NCI-H526 treated with DMSO at 0.1 percent for 48 hours (cell line): Measurements from ENCODE around the gene KCNV2.

ENCODE experiments used
- DNase-seq: peaks from one replicate; lab custom pipeline; 2025; lab: John Stamatoyannopoulos, UW

Gene KCNV2

GRCh38 chr9:2720179-2720654 lies 2.9 kb downstream of the KCNV2 start:
- DNase-seq, result no peak

DNA sequence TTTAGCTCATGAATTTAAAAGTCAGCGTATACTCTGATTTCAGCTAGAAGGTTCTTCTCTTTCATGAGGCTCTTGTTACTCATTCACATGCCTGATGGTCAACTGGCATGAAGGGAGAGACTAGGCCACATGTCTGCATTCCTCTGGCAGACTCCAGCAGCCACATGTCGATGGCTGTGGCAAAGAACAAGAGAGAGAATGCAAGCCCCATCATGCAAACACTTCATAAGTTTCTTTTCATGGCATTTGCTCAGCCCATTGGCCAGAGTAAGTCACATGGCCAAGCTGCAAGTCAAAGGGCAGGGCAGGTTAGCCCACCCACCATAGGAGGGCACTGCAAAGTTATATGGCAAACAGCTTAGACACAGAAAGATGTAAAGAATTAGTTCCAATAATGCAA lies 5.4 kb downstream of the KCNV2 start:
- no peak for DNase-seq

DNA sequence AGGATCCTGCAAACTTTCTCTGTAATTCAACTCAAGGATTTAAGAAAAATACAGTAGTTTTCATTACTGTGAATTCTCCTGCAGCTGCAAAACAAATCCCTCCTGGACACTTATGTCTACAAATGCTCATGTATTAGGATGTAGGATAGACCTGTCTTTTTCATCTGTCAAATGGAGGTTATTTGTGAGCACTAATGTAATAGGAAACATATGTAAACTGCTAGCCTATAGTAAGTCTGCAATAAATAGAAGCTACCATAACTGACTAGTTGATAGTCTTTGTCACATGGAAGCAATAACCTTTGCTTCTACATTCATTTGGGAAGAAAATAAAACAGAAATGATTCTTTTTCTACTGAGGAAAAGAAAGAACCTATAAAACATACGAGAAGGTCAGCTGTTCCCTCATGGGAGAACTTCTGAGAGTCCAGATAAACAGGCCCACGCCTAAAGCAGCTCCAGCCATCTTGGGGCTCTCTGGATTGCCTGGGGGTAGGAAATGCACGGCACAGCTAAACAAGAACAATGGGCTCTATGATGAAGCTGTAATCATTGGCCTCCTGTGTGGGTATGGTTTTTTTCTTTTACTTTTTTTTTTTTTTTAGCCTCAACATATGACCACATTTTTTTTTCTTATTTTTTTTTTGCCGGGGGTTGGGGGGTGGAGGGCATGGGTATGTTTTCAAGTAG lies 6.2 kb downstream of the KCNV2 start:
- no peak for DNase-seq

DNA sequence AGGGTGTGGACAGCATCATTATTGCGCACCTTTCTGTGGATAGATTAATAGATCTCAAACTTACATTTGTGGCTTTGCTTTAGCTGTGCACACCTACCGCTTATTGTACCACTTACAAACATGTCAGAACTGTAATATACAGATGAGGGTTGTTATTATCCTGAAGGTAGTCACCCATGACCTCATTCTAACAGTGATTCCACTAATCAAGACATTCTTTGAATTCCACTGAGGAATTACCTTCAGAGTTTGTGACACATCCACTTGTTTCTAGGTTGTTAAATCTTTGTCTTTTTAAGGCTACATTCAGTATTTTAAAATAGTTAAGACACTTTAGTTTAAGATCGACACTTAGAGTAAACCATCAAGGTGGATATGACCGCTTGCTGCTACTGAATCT lies 7.8 kb downstream of the KCNV2 start:
- no peak for DNase-seq

GRCh38 chr9:2725898-2726649 lies 8.8 kb downstream of the KCNV2 start:
- DNase-seq, result no peak

DNA sequence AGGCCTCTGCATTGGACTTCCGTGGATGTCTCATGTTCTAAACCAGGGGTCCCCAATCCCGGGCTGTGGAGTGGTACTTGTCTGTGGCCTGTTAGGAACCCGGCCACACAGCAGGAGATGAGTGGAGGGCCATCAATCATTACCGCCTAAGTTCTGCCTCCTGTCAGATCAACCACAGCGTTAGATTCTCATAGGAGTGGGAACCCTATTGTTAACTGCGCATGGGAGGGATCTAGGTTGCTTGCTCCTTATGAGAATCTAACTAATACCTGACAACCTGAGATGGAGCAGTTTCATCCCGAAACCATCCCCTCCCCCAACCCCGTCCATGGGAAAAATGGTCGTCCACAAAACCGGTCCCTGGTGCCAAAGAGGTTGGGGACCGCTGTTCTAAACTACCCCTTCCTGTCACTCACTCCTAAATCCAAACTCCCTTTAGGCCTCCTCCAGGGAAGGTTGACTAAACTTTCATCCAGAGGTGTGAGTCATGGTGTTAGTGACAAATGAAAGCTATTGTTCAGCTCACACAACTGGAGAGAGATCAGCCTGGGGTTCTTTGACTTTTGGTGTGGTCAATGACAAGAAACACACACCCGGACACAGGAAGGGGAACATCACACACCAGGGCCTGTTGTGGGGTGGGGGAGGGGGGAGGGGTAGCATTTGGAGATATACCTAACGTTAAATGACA lies 9.5 kb downstream of the KCNV2 start:
- no peak for DNase-seq

- no peak for DNase-seq
These were observed 10.1 kb downstream of the KCNV2 start for GRCh38 chr9:2727374-2727773.

GRCh38 chr9:2727966-2728613 lies 10.8 kb downstream of the KCNV2 start:
- DNase-seq, result peak; percentile 29

- no peak for DNase-seq
These were observed 11.7 kb downstream of the KCNV2 start for GRCh38 chr9:2729003-2729402.

GRCh38 chr9:2729721-2730120 lies 12.4 kb downstream of the KCNV2 start:
- DNase-seq, result no peak

DNA sequence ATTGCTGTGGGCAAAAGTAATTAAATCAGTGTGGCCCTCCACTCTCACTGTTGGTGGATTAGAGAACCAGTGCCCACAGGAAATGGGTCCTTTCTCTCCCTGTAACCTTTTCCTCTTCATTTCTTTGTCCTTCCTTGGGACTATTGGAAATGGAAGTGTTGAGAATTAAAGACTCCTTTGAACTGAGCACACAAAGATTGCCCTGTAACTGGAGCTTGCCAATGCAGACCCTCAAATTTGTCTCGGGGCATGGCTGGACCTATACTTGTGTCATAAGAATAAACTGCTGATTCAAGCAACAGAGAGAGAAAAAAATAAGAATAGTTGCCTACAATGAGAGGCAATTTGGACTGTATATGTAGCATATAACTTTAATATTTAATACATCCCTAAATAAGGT lies 13.7 kb downstream of the KCNV2 start:
- DNase-seq, result no peak

DNA sequence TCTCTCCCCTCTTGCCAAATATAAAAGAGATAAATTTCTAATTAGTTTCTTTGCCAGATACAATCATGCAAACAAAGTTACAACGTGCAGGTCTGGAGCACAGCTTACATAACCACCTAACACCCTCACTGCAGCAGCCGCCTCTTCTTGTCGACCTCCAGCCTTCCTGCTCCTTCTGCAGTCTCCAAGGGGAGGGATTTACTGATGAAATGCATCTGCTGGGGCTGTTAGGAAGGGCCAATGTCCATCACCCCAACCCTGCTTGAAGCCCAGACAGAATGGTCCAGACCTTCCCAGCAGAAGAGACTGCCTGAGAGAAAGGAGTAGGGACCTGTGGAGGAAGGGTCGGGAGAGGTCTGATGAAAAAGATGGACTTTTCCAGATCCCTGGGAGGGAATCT lies 15.2 kb downstream of the KCNV2 start:
- no peak for DNase-seq

GRCh38 chr9:2740616-2741015 lies 23.3 kb downstream of the KCNV2 start:
- DNase-seq, result no peak

DNA sequence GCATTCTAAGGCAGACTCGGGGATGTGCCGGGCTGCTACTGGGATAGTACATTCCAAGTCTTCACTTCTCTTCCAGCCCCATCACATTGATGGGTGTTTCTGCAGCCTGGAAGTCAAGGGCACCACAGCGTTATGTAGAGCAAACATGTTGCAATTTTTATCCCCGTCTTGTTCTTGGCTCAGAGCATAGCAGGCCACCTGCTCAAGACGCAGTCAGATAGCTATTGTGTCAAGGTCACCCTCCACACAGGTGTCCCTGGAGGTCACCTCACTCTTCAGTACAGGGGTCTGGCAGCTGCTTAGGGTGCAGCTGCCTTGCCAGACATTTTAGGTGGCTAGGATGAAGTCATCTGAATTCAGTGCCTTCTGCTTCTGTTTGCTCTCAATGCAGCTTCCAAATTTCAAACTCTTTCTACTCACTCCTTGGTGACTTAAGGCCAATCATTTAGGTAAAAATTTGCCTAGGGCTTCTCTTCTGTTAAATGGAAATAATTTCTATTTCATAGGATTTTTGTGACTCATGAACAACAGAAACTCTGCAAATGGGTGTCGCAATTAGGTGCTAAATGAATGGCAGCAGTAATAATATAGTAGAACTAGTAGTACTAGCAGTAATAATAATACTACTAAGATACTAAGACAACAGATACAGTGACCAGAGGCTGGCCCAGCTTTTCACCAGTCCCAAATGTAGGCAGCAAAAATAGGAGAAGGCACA lies 24.3 kb downstream of the KCNV2 start:
- no peak for DNase-seq

GRCh38 chr9:2742214-2742613 lies 24.9 kb downstream of the KCNV2 start:
- DNase-seq, result no peak

DNA sequence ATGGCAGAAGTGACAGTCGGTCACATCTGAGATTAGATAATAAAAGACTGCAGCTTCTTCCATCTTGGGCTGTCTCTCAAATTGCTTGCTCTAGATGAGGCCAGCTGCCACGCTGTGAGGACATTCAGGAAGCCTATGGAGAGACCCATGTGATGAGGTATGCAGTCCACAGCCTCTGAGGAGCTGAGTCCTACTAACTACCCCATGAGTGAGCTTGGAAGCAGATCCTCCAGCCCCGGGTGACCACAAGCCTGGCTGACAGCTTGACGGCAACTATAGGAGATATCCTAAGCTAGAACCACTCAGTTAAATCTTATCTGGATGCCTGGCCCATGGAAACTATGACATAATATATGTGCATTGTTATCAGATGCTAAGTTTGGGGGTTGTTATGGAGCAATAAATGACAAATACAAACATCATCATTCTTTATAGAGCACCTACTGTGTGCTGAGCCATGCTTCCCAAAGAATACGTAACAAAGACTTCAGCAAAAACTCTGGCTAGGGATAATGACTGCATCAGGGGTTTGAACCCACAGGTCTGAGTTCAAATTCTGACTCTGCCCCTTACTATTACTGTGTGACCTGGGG lies 26.7 kb downstream of the KCNV2 start:
- no peak for DNase-seq

- DNase-seq, result no peak
These were observed 28.5 kb downstream of the KCNV2 start for GRCh38 chr9:2745560-2746380.

GRCh38 chr9:2749485-2749884 lies 32.2 kb downstream of the KCNV2 start:
- no peak for DNase-seq

DNA sequence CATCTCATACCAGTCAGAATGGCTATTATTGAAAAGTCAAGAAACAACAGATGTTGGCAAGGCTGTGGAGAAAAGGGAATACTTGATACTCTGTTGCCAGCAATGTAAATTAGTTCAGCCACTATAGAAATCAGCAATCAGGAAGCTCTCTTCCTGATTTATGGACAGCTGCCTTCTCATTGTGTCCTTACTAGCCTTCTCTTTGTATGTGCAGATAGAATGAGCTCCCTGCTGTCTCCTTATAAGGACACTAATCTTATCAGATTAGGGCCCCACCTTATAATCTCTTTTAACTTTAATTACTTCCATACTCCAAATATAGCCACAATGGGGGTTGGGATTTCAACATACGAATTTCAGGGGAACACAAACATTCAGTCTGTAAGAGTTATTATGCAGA lies 38.0 kb downstream of the KCNV2 start:
- DNase-seq, result no peak

- DNase-seq, result no peak
These were observed 41.0 kb downstream of the KCNV2 start for GRCh38 chr9:2758162-2758897.
